ENCODE measurements around the gene OR10AD1.
"Not testable (repeated sequence)": the region's sequence is repeated elsewhere in the genome, so short reads cannot be mapped to it uniquely, and the experiment has no call there.

The OR10AD1 gene, protein sequence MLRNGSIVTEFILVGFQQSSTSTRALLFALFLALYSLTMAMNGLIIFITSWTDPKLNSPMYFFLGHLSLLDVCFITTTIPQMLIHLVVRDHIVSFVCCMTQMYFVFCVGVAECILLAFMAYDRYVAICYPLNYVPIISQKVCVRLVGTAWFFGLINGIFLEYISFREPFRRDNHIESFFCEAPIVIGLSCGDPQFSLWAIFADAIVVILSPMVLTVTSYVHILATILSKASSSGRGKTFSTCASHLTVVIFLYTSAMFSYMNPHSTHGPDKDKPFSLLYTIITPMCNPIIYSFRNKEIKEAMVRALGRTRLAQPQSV

DNA sequence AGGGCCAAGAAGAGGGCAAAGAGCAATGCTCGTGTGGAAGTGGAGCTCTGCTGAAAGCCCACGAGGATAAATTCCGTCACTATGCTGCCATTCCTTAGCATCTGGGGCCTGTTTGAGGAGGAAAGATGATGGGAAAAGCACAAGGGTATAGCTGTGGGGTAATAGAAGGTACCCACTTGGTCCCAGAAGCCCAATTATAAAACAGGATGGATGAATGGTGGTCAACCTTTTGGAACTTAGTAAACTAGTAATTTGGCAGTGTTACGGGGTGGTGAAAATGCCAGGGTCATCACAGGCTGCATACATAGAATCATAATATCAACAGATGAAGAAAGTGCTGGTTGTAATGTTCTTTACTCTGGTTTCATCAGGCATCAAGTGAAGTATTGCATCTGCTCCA is at the start of gene OR10AD1:
TSS of gene OR10AD1 (minus strand) at position 101 of the 400 bp plus-strand sequence. CDS start at position 101, 0 bp downstream.
- in situ Hi-C loops (cut with MboI; ENCODE audit: low sequenced_read_pairs), result no loop called here

DNA sequence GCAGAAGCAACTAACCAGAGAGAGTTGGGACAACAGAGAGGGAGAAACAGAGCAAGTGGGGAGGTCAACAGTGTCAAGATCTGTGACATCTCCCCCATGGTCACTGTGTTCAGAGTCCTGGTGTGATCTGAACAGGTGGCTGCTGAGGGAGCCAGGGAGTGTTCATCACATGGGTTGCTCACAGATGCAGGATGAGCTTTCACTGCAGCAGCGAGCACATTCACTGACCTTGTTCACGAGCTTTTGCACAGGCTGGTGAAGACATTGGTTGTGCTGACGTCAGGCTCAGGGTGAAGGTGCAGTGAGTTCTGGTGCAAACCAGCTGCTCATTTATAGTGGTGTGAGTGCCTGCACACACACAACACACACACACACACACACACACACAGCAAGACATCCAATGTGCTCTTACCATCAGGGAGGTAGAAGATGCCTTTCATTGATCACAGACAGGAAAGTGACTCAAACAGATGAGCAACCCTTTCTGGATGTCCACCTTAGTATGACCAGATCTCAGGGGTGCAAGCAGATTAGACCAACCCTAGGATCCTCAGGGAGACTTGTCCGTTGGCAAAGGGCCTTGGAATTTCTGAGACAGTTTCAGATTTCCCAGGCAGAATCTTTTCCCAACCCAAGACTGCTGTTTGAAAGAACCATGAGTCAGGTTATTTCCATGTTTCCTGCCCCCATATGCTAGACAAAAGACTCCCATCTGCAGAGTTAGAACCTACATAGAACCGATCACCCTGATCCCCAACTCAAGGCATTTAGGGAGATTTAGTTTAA is 44.3 kb upstream of the OR10AD1 start:
- in situ Hi-C loops (cut with MboI; ENCODE audit: low sequenced_read_pairs), result no loop called here

DNA sequence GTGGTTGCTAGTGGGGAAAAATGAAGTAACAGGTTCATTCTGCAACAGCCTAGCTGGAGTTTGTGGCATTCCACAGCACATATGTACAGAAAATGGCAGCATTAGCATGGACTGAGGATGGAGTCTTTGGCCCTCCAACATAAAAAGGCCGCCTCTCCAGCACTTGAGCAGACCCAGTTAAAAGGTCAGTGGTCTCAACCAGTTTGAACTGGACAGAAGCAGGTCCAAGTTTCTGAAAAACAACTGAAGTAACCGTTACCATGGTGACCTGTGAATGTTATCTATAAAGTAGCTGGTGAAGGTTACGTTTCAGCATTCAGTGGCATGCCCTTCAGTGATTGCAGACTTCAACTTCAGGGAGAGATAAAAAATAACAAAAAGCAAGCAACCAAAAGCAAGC is 34.1 kb upstream of the OR10AD1 start:
- in situ Hi-C loops (cut with MboI; ENCODE audit: low sequenced_read_pairs), result no loop called here

DNA sequence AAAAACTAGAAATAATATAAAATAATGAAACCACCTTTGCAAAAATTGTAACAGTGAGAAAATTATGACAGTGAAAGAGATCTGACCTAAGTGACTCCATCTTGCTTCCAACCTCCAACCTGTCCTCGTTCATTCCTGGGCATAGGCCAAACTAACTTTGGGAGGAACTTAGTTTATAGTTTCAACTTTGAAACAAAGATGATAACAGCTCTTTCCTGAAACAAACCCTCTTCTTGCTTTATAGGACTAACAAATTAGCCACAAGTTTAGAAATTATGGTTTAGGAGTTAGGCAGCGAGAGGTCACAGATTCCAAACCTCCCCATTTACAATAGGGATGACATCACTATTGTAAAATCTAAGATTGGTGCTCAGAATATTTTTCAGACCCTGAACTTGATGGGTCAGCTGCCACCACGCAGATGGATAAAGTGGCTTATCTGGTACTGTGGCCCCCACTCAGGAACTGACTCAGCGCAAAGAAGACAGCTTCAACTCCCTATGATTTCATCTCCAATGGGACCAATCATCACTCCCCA is 32.8 kb upstream of the OR10AD1 start:
- in situ Hi-C loops (cut with MboI; ENCODE audit: low sequenced_read_pairs), result no loop called here

DNA sequence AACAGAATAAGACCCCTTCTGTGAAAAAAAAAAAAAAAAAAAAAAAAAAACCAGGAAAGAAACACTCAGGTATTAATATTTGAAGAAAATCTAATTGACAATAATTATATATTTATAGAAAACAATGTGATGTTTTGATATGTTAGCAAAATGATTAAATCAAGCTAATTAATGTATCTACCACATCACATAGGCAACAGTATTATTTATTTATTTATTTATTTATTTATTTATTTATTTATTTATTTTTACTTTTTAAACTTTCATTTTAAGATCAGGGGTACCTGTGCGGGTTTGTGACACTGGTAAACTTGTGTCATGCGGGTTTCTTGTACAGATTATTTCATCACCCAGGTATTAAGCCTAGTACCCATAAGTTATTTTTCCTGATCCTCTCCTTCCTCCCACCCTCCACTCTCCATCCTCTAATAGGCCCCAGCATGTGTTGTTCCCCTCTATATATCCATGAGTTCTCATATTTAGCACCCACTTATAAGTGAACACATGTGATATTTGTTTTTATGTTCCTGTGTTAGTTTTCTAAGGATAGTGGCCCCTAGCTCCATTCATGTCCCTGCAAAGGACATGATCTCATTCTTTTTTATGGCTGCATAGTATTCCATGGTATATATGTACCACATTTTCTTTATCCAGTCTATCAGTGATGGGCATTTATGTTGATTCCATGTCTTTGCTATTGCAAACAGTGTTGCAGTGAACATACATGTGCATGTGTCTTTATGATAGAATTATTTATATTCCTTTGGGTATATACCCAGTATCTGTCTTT is 28.3 kb upstream of the OR10AD1 start:
- in situ Hi-C loops (cut with MboI; ENCODE audit: low sequenced_read_pairs), result not testable (repeated sequence)

DNA sequence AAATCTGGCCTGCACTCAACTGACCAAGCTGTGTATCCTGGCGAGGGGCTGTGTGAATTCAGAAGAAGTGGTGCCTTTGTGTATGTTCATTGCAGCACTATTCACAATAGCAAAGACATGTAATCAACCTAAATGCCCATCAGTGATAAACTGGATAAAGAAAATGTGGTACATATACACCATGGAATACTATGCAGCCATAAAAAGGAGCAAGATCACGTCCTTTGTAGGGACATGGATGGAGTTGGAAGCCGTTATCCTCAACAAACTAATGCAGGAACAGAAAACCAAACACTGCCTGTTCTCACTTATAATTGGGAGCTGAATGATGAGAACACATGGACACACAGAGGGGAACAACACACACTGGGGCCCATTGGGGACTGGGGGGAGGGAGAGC is 21.4 kb upstream of the OR10AD1 start:
- in situ Hi-C loops (cut with MboI; ENCODE audit: low sequenced_read_pairs), result not testable (repeated sequence)

DNA sequence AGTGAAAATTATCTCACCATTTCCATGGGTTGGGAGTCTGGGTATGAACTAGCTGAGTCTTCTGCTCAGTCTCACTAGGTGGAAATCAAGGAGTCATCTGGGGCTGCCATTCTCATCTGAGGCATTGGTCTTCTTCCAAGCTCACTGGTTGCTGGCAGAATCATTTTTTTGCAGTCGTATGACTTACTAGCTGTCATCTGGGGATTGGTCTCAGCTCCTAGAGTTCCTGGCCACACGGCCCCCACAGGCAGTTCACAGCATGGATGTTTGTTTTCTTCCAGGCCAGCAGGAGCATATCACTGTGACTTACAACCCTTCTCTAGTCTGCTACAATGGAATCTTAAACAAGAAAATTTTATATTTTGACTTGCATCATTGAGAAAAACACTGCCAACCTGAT is 18.6 kb upstream of the OR10AD1 start:
- in situ Hi-C loops (cut with MboI; ENCODE audit: low sequenced_read_pairs), result no loop called here

DNA sequence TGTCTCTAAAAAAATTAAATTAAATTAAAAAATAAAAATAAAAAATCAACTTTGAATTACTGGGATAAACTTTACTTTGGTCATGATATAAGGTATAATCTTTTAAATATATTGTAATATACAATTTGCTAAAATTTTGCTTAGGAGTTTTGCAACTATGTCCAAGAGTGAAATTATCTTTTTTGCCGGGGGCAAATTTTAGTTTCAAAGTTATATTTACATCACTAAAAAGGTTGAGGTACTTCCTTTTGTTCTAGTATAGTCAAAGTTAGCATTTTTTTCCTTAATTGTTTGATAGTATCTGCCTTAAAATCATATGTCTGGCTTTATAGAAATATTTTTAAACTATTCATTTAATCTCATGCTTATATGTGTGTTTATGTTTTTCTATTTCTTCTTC is 17.6 kb upstream of the OR10AD1 start:
- in situ Hi-C loops (cut with MboI; ENCODE audit: low sequenced_read_pairs), result no loop called here

DNA sequence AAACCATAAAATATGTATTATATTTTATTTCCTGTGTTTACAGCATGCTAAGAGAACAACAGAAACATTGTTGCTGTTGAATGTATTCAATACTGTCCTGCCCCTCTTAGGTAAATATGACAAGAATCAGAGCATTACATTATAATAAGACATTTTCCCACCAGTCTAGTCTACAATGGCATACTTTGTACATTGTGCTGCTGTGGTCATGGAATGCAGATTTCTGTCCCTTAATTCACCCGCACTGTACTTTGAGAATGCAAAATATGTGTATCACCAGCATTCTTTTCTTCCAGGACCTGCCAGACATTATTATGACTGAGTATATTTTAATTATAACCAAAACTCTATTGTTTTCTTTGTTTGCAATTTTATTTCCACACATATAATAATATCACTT is 16.5 kb upstream of the OR10AD1 start:
- in situ Hi-C loops (cut with MboI; ENCODE audit: low sequenced_read_pairs), result no loop called here

DNA sequence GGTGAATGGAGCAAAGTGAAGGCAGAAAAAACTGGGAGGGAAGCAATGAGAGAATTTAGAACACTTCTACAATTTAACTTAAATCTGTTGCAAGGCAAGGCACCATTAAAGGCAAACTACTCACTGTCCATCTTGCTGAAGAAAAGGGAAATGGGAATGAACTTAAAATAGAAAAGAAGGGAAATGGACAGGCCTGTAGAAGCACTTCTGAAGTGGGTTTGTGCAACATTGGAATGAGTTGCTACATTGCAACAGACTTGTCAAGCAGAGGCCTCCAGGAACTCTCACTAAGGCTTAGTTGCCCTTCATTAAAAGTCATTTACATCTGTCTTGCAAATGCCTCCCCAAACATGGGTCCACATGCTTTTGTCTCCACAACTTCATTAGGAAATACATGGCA is 13.7 kb upstream of the OR10AD1 start:
- in situ Hi-C loops (cut with MboI; ENCODE audit: low sequenced_read_pairs), result no loop called here

DNA sequence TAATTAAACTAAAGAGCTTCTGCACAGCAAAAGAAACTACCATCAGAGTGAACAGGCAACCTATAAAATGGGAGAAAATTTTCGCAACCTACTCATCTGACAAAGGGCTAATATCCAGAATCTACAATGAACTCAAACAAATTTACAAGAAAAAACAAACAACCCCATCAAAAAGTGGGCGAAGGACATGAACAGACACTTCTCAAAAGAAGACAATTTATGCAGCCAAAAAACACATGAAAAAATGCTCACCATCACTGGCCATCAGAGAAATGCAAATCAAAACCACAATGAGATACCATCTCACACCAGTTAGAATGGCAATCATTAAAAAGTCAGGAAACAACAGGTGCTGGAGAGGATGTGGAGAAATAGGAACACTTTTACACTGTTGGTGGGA is 6.4 kb upstream of the OR10AD1 start:
- in situ Hi-C loops (cut with MboI; ENCODE audit: low sequenced_read_pairs), result not testable (repeated sequence)

DNA sequence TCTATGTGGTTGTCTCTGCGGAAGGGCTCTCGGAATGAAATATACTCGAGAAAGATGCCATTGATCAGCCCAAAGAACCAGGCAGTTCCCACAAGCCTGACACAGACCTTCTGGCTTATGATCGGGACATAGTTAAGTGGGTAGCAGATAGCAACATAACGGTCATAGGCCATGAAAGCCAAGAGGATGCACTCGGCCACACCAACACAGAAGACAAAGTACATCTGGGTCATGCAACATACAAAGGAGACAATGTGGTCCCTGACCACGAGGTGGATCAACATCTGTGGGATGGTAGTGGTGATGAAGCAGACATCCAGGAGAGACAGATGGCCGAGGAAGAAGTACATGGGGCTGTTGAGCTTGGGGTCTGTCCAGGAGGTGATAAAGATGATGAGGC is 326 bp downstream of the OR10AD1 start:
- in situ Hi-C loops (cut with MboI; ENCODE audit: low sequenced_read_pairs), result no loop called here

DNA sequence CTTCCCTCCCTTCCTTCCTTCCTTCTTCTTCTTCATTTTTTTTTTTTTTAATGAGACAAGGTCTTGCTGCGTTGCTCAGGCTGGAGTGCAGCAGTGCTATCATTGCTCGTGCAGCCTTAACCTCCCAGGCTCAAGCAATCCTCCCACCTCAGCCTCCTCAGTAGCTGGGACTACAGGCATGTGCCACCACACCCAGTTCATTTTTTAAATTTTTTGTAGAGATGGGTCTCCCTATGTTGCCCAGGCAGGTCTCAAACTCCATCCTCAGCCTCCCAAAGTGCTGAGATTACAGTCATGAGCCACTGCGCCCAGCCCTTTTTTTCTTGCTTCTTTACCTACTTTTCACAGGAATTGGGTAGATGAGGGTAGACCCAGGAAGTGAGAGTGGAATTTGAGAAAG is 1.6 kb downstream of the OR10AD1 start:
- in situ Hi-C loops (cut with MboI; ENCODE audit: low sequenced_read_pairs), result no loop called here

DNA sequence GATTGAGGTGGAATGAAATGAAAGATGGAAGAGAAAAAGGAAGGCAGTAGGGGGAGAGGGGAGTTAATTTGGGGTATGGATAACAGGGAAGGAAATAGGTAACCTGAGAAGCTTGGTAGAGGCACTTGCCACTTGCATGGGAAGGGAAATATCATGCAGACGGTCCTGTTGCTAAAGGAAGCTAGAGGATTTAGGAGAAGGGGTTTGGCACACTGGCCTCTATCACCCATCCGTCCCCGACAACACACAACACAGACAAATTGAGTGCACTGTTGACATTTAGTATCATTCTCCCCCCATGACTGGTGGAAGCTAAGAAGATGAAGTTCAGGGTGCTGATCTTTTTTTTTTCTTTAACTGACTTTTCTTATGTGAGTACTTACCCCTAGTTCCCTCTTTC is 2.0 kb downstream of the OR10AD1 start:
- in situ Hi-C loops (cut with MboI; ENCODE audit: low sequenced_read_pairs), result no loop called here

DNA sequence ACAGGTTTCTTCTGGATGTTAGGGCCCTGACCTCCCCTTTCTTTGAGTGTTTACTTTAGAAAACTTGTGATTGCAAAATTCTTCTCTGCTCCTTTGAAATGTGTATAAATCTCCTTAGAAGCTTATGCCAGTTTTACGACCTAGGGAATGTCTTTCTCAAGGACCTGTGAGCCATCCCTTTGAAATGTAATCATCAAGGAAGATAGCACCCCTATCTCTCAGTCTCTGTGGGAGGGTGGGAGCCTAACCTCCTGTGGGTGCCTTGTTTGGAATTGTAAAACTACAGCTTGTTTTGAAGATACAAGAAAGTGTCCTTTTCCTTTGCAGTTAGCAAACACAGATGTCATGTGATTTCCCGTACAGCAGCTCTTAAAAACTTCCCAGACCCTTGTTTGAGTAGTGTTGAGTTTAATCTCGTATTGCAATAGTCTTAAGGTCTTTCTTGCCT is 3.3 kb downstream of the OR10AD1 start:
- in situ Hi-C loops (cut with MboI; ENCODE audit: low sequenced_read_pairs), result no loop called here

DNA sequence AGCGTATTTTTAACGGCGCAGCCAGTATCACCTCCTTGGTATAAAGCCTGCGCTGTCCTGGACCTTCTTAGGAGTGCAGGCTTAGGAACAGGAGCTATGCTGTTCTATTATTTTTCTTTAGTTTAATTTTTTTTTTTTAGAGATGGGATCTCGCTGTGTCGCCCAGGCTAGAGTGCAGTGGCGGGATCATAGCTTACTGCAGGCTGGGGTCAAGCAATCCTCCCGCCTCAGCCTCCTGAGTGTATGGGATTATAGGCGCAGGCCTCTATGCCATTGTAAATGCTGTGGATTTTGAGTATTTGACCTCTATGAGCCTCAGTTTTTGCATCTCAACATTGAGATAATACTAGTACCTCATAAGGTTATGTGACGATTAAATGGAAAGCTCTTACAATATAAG is 4.1 kb downstream of the OR10AD1 start:
- in situ Hi-C loops (cut with MboI; ENCODE audit: low sequenced_read_pairs), result no loop called here

DNA sequence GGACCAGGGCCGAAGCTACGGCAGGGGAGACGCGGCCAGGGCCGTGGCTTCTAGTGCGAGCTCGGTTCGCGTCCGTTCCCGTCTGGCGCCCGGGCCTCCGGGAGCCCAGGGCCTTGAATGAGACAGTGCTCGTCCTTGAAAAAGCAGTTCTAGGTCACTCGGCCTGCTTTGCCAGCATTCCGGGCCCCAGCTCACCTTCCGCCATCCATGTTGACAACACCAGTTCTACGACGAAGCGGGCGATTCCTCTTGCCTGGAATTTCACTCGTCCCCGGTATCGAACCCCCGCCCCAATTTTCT is 4.5 kb downstream of the OR10AD1 start:
- in situ Hi-C loops (cut with MboI; ENCODE audit: low sequenced_read_pairs), result no loop called here

DNA sequence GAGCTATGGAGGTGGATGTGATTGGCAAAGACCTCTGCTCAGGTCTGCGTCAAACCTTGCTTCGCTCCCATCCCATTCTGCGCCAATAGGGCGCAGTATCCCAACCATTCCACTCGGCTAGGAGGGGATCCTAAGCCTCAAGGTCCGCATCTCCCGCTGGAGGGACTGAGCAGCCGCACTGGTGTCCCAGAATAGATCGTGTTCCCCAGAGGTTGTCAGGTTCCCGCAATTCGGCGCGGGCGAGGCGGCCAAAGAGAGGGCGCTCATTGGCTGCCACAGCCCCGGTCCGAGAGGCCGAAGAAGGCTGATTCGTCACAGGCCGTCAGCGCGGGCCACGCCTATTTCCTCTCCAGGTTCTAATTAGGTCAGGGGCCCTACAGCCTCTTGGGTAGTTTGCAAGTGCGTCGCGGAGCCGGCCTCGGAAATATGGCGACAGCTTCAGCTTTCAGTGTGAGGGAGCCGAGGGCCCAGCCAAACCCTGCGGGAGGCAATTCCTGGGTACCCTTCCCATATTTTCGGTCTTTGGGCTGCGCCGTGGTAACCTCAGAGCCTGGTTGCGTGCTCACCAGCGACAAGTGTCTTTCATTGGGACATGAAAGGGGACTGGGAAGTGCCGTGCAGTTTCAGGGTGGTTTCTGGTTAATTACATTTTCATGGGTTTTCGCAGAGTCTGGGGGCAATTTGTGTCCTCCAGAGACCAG is 5.0 kb downstream of the OR10AD1 start:
- in situ Hi-C loops (cut with MboI; ENCODE audit: low sequenced_read_pairs), result no loop called here

DNA sequence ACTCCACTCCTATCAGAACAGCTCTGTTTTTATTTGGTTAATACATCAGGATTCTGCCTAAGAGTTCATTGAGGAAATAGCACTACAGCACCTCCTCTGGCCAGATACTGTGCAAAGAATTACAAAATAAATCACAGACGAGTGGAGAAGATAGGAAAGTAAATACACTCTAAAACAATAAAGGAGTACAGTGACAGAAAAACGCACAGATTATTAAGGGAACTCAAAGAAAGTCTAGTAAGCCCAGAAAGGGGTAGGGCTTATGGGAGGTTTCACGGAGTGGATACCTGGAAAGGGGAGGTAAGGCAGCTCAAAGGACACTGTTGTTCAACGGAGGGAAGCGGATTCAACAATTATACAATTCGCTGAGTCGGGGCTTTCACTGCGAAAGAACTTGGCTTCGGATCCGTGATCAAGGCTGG is 5.5 kb downstream of the OR10AD1 start:
- in situ Hi-C loops (cut with MboI; ENCODE audit: low sequenced_read_pairs), result no loop called here

DNA sequence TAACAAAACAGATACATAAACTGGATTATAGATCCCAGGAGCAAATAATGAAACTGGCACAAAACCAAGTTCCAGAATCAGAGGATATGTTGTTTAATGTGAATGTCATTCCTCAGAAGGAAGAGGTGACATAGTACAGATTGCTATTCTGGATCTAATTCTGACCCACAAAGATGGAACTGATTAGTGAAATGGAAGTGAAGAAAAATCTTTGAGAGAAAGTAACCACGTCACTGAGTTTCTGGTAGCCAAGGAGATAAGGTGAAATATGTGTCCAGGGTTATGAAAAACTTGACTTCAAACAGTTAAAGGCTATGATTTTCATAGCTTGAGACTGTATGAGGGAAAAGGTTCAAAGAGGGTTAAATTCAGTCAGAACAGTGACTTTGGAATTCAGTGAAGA is 8.3 kb downstream of the OR10AD1 start:
- in situ Hi-C loops (cut with MboI; ENCODE audit: low sequenced_read_pairs), result no loop called here

DNA sequence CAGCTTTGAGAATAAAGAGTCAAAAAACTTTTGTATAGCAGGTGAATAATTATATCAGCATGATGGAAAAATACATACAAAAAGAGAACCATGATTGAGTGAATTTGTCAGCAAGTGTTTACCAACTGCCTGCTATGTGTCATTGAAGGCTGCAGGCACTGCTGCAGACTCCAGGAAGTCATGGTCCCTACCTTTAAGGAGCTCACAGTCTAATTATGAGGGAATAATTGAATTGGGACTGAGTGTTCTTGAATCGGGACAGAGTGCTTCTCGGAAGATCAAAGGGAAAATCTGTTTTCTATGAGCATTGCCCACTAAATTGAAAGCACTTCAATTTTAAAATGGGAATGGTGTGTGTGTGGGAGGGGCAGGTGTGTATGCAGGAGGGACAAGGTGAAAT is 9.5 kb downstream of the OR10AD1 start:
- in situ Hi-C loops (cut with MboI; ENCODE audit: low sequenced_read_pairs), result no loop called here
